ENCODE results near the gene TMEM11.

Gene TMEM11

GRCh38 chr17:21217346-21217745 lies 3.4 kb upstream of the TMEM11 start:
- H3K4me1 ChIP-seq (ENCODE audit: control insufficient read depth, low read depth, low read length), result peaks cover 5% of the 10 kb centered on the region
- WGBS (ENCODE audit: extremely low coverage, insufficient coverage, low lambda C conversion rate), result no CpG with 5 or more reads among the region's 1 CpG
- no peaks in the 10 kb centered on the region for H3K79me1 ChIP-seq (ENCODE audit: low read length)
- no peak overlapping the region for H2AK5ac ChIP-seq (ENCODE audit: low read length)
- H3K36me3 ChIP-seq (ENCODE audit: control insufficient read depth, insufficient read depth, low read length), result no peaks in the 10 kb centered on the region
- H3K4ac ChIP-seq (ENCODE audit: low read depth, low read length), result no peak overlapping the region
- DNase-seq, result no peak
- H4K5ac ChIP-seq (ENCODE audit: low read length), result no peak overlapping the region
- H3K23ac ChIP-seq (ENCODE audit: low read length), result no peak overlapping the region
- no peak overlapping the region for H2BK120ac ChIP-seq (ENCODE audit: low read depth, low read length)
- H3K27ac ChIP-seq (ENCODE audit: low read depth, low read length), result no peak overlapping the region
- H3K56ac ChIP-seq (ENCODE audit: low read length), result no peak overlapping the region
- no peak overlapping the region for H3K18ac ChIP-seq (ENCODE audit: low read length)
- peaks cover 16% of the 10 kb centered on the region for H3K79me2 ChIP-seq (ENCODE audit: control insufficient read depth, insufficient read depth, low read length)
- no peaks in the 10 kb centered on the region for H3K27me3 ChIP-seq (ENCODE audit: insufficient read depth, low read length, poor library complexity)
- H2BK5ac ChIP-seq (ENCODE audit: low read length), result no peak overlapping the region
- no peak overlapping the region for H3K9ac ChIP-seq (ENCODE audit: low read length)
- H2BK15ac ChIP-seq (replicated peaks; ENCODE audit: low read depth), result no peak overlapping the region
- H3K4me2 ChIP-seq (ENCODE audit: low read length), result no peak overlapping the region
- H3K4me3 ChIP-seq (ENCODE audit: low read length), result no peak overlapping the region
- H4K8ac ChIP-seq (ENCODE audit: low read depth, low read length), result no peak overlapping the region

- DNase-seq, result peak; percentile 37
- Histone ChIP-seq H3K4ac (ENCODE audit: low read depth, low read length) (no peak overlapping the region), H3K79me1 (ENCODE audit: low read length) (peaks cover 4% of the 10 kb centered on the region), H3K4me2 (ENCODE audit: low read length) (no peak overlapping the region), H3K56ac (ENCODE audit: low read length) (no peak overlapping the region), H4K8ac (ENCODE audit: low read depth, low read length) (no peak overlapping the region), H3K4me1 (ENCODE audit: control insufficient read depth, low read depth, low read length) (peaks cover 7% of the 10 kb centered on the region), H2BK5ac (ENCODE audit: low read length) (no peak overlapping the region), H3K4me3 (ENCODE audit: low read length) (no peak overlapping the region), H3K27me3 (ENCODE audit: insufficient read depth, low read length, poor library complexity) (no peaks in the 10 kb centered on the region), H3K23ac (ENCODE audit: low read length) (no peak overlapping the region), H2BK120ac (ENCODE audit: low read depth, low read length) (no peak overlapping the region), H2BK15ac (replicated peaks; ENCODE audit: low read depth) (no peak overlapping the region), H3K18ac (ENCODE audit: low read length) (no peak overlapping the region), H3K79me2 (ENCODE audit: control insufficient read depth, insufficient read depth, low read length) (peaks cover 30% of the 10 kb centered on the region), H4K5ac (ENCODE audit: low read length) (no peak overlapping the region), H3K27ac (ENCODE audit: low read depth, low read length) (no peak overlapping the region), H3K9ac (ENCODE audit: low read length) (no peak overlapping the region), H3K36me3 (ENCODE audit: control insufficient read depth, insufficient read depth, low read length) (no peaks in the 10 kb centered on the region), H2AK5ac (ENCODE audit: low read length) (no peak overlapping the region)
- WGBS (ENCODE audit: extremely low coverage, insufficient coverage, low lambda C conversion rate), result no CpG with 5 or more reads among the region's 6 CpGs
Measured at GRCh38 chr17:21215935-21216334, 2.0 kb upstream of the TMEM11 start.

- Histone ChIP-seq H3K79me2 (ENCODE audit: control insufficient read depth, insufficient read depth, low read length) (peaks cover 39% of the 10 kb centered on the region), H2BK15ac (replicated peaks; ENCODE audit: low read depth) (no peak overlapping the region), H4K8ac (ENCODE audit: low read depth, low read length) (no peak overlapping the region), H2BK120ac (ENCODE audit: low read depth, low read length) (no peak overlapping the region), H3K18ac (ENCODE audit: low read length) (no peak overlapping the region), H3K4me2 (ENCODE audit: low read length) (peak overlapping the region; percentile 93), H3K27me3 (ENCODE audit: insufficient read depth, low read length, poor library complexity) (no peaks in the 10 kb centered on the region), H3K23ac (ENCODE audit: low read length) (no peak overlapping the region), H3K36me3 (ENCODE audit: control insufficient read depth, insufficient read depth, low read length) (peaks cover 3% of the 10 kb centered on the region), H3K4ac (ENCODE audit: low read depth, low read length) (peak overlapping the region; percentile 50), H3K56ac (ENCODE audit: low read length) (peak overlapping the region; percentile 95), H3K4me1 (ENCODE audit: control insufficient read depth, low read depth, low read length) (peaks cover 7% of the 10 kb centered on the region), H3K4me3 (ENCODE audit: low read length) (peak overlapping the region; percentile 53), H3K79me1 (ENCODE audit: low read length) (peaks cover 4% of the 10 kb centered on the region), H2BK5ac (ENCODE audit: low read length) (peak overlapping the region; percentile 51), H4K5ac (ENCODE audit: low read length) (no peak overlapping the region), H3K27ac (ENCODE audit: low read depth, low read length) (peak overlapping the region; percentile 68), H2AK5ac (ENCODE audit: low read length) (no peak overlapping the region), H3K9ac (ENCODE audit: low read length) (peak overlapping the region; percentile 86)
- peak; percentile 84 for DNase-seq
- no CpG with 5 or more reads among the region's 23 CpGs for WGBS (ENCODE audit: extremely low coverage, insufficient coverage, low lambda C conversion rate)
Measured at GRCh38 chr17:21214777-21215541, 998 bp upstream of the TMEM11 start.

- no peak overlapping the region for H2BK15ac ChIP-seq (replicated peaks; ENCODE audit: low read depth)
- H3K27me3 ChIP-seq (ENCODE audit: insufficient read depth, low read length, poor library complexity), result no peaks in the 10 kb centered on the region
- H3K23ac ChIP-seq (ENCODE audit: low read length), result no peak overlapping the region
- peaks cover 7% of the 10 kb centered on the region for H3K4me1 ChIP-seq (ENCODE audit: control insufficient read depth, low read depth, low read length)
- H2BK5ac ChIP-seq (ENCODE audit: low read length), result peak overlapping the region; percentile 57
- H4K5ac ChIP-seq (ENCODE audit: low read length), result no peak overlapping the region
- H3K18ac ChIP-seq (ENCODE audit: low read length), result peak overlapping the region; percentile 71
- H3K4me3 ChIP-seq (ENCODE audit: low read length), result peak overlapping the region; percentile 91
- no peak overlapping the region for H2BK120ac ChIP-seq (ENCODE audit: low read depth, low read length)
- no CpG with 5 or more reads among the region's 35 CpGs for WGBS (ENCODE audit: extremely low coverage, insufficient coverage, low lambda C conversion rate)
- peak overlapping the region; percentile 19 for H3K4me2 ChIP-seq (ENCODE audit: low read length)
- peak overlapping the region; percentile 78 for H4K8ac ChIP-seq (ENCODE audit: low read depth, low read length)
- H3K79me2 ChIP-seq (ENCODE audit: control insufficient read depth, insufficient read depth, low read length), result peaks cover 53% of the 10 kb centered on the region
- no peak overlapping the region for H2AK5ac ChIP-seq (ENCODE audit: low read length)
- peak overlapping the region; percentile 97 for H3K56ac ChIP-seq (ENCODE audit: low read length)
- H3K79me1 ChIP-seq (ENCODE audit: low read length), result peaks cover 6% of the 10 kb centered on the region
- H3K9ac ChIP-seq (ENCODE audit: low read length), result peak overlapping the region; percentile 96
- H3K4ac ChIP-seq (ENCODE audit: low read depth, low read length), result peak overlapping the region; percentile 97
- peaks cover 5% of the 10 kb centered on the region for H3K36me3 ChIP-seq (ENCODE audit: control insufficient read depth, insufficient read depth, low read length)
- DNase-seq, result no peak
- peak overlapping the region; percentile 65 for H3K27ac ChIP-seq (ENCODE audit: low read depth, low read length)
Measured at GRCh38 chr17:21213638-21214014, 335 bp downstream of the TMEM11 start.

GRCh38 chr17:21212826-21213637 lies 929 bp downstream of the TMEM11 start:
- H3K4me3 ChIP-seq (ENCODE audit: low read length), result peak overlapping the region; percentile 91
- H3K27ac ChIP-seq (ENCODE audit: low read depth, low read length), result peak overlapping the region; percentile 65
- no peak overlapping the region for H2BK120ac ChIP-seq (ENCODE audit: low read depth, low read length)
- H3K23ac ChIP-seq (ENCODE audit: low read length), result no peak overlapping the region
- H2BK15ac ChIP-seq (replicated peaks; ENCODE audit: low read depth), result no peak overlapping the region
- peak overlapping the region; percentile 19 for H3K4me2 ChIP-seq (ENCODE audit: low read length)
- peak overlapping the region; percentile 97 for H3K56ac ChIP-seq (ENCODE audit: low read length)
- H3K79me1 ChIP-seq (ENCODE audit: low read length), result peaks cover 6% of the 10 kb centered on the region
- DNase-seq, result no peak
- H3K18ac ChIP-seq (ENCODE audit: low read length), result peak overlapping the region; percentile 71
- no peaks in the 10 kb centered on the region for H3K27me3 ChIP-seq (ENCODE audit: insufficient read depth, low read length, poor library complexity)
- peak overlapping the region; percentile 97 for H3K4ac ChIP-seq (ENCODE audit: low read depth, low read length)
- no peak overlapping the region for H2AK5ac ChIP-seq (ENCODE audit: low read length)
- H3K9ac ChIP-seq (ENCODE audit: low read length), result peak overlapping the region; percentile 96
- no peak overlapping the region for H4K5ac ChIP-seq (ENCODE audit: low read length)
- peaks cover 58% of the 10 kb centered on the region for H3K79me2 ChIP-seq (ENCODE audit: control insufficient read depth, insufficient read depth, low read length)
- peaks cover 7% of the 10 kb centered on the region for H3K4me1 ChIP-seq (ENCODE audit: control insufficient read depth, low read depth, low read length)
- no CpG with 5 or more reads among the region's 18 CpGs for WGBS (ENCODE audit: extremely low coverage, insufficient coverage, low lambda C conversion rate)
- H4K8ac ChIP-seq (ENCODE audit: low read depth, low read length), result no peak overlapping the region
- H2BK5ac ChIP-seq (ENCODE audit: low read length), result no peak overlapping the region
- peaks cover 5% of the 10 kb centered on the region for H3K36me3 ChIP-seq (ENCODE audit: control insufficient read depth, insufficient read depth, low read length)

Data from mesendoderm (in vitro differentiated cells).